T follicular helper cell (primary cell): Measurements from ENCODE around the gene GUCD1.
"Not testable (repeated sequence)": the region's sequence is repeated elsewhere in the genome, so short reads cannot be mapped to it uniquely, and the experiment has no call there.

Source experiments
- DNase-seq: peaks from one replicate; pipeline ENCODE4 v3.0.0-alpha.2; 2020; ENCODE audit warnings: low read depth
- total RNA-seq, 2 experiments: gene quantifications; one replicate each; lab custom pipeline; 2026; lab: John Stamatoyannopoulos, UW

The GUCD1 gene
- total RNA-seq, result 101 to 111 reads per million in 2 experiments

GRCh38 chr22:24554313-24555164 is at the start of gene GUCD1:
Gene GUCD1, minus strand, starts transcription at chr22:24555138. Its CDS starts 147 bp downstream, at chr22:24554991.
- no peak for DNase-seq

- DNase-seq, result not testable (repeated sequence)
Observed at GRCh38 chr22:24603770-24604629, 49.1 kb upstream of the GUCD1 start.

GRCh38 chr22:24602847-24603769 is 48.2 kb upstream of the GUCD1 start, which contains the start of gene GGT1:
Gene GGT1, plus strand, starts transcription at chr22:24603193. Its CDS starts 7,889 bp downstream, at chr22:24611082.
- DNase-seq, result not testable (repeated sequence)

GRCh38 chr22:24602105-24602749 is 47.3 kb upstream of the GUCD1 start:
- DNase-seq, result not testable (repeated sequence)

- no peak for DNase-seq
Observed at GRCh38 chr22:24601217-24602104, 46.5 kb upstream of the GUCD1 start.

- DNase-seq, result not testable (repeated sequence)
Observed at GRCh38 chr22:24599958-24600715, 45.2 kb upstream of the GUCD1 start.

- DNase-seq, result no peak
Observed at GRCh38 chr22:24599514-24599913, 44.6 kb upstream of the GUCD1 start.

- not testable (repeated sequence) for DNase-seq
Observed at GRCh38 chr22:24597076-24597475, 42.1 kb upstream of the GUCD1 start.

- no peak for DNase-seq
Observed at GRCh38 chr22:24595863-24596262, 40.9 kb upstream of the GUCD1 start.

- no peak for DNase-seq
Observed at GRCh38 chr22:24595228-24595627, 40.3 kb upstream of the GUCD1 start.

- DNase-seq, result no peak
Observed at GRCh38 chr22:24594569-24595120, 39.7 kb upstream of the GUCD1 start.

GRCh38 chr22:24593836-24594568 is 39.1 kb upstream of the GUCD1 start:
- no peak for DNase-seq

- not testable (repeated sequence) for DNase-seq
Observed at GRCh38 chr22:24593559-24593835, 38.6 kb upstream of the GUCD1 start.

- DNase-seq, result no peak
Observed at GRCh38 chr22:24592851-24593558, 38.1 kb upstream of the GUCD1 start, which contains the start of gene LRRC75B. Gene LRRC75B, minus strand, starts transcription at chr22:24593073. Its CDS starts 34 bp downstream, at chr22:24593039.

GRCh38 chr22:24592058-24592850 is 37.3 kb upstream of the GUCD1 start:
- DNase-seq, result no peak

GRCh38 chr22:24591286-24591830 is 36.4 kb upstream of the GUCD1 start:
- no peak for DNase-seq
